ENCODE data around the gene RNF150. TPM values are rescaled to one million over a fixed set of nuclear protein-coding genes. Genes with fewer than 3 reads are reported as not detected.

The RNF150 gene
- polyA plus RNA-seq, 2 of the 4 experiments (the other 2 are of a cell fraction), result 0.21 to 0.34 TPM

DNA sequence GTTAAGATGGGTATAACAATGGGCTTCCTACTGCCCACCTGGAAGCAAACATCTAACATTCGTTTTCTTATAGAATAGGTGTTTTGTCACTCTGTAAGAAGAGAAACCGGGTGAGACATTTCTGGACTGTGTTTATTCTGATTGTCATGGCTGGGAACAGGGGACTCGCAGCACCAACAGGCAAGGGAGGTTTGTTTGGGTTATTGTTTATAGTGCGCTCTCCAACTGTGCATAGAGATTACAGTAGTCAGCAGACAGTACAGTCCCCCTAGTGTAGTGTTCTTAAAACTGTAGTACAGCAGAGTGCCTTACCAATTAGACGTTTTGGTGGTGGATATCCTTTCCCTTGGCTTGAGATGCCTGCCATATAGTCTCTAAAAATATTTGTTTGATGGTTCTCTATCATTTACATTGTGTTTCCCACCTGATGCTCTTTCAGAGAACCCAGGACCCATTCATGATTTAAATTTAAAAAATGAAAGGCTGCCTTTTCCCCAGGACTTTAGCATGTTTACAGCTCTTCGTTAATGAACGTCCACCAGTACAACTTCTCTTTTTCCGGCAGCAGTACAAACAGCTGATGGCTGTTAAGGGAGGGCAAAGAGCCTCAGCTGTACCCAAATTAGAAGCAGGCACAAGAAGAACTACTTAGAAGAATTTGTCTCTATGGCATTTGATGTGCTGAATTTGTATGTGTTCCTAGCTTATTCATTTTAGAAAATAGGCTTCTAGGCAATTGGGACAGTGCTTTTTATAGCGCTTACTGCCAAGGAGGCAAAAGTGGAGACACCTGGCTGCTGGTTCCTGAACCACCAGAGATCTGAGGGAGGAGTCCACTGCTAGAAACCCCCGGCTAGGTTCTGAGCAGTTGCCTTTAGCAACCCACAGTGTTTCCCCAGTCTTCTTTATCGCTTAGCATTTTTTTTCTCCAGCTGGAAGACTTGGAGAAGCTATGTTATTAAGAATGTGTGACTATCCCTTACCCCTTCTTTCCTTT is 1.0 kb upstream of the RNF150 start:
- H3K4me3 ChIP-seq, result peak overlapping the region; percentile 67; the same call in 2 of the 3 replicates
- TF ChIP-seq HDAC2 (IDR thresholded peaks at IDR 0.05) (no peak), CBX2 (IDR thresholded peaks at IDR 0.05; ENCODE audit: borderline replicate concordance, low read depth) (no peak)
- TF ChIP-seq, protein P1, sequence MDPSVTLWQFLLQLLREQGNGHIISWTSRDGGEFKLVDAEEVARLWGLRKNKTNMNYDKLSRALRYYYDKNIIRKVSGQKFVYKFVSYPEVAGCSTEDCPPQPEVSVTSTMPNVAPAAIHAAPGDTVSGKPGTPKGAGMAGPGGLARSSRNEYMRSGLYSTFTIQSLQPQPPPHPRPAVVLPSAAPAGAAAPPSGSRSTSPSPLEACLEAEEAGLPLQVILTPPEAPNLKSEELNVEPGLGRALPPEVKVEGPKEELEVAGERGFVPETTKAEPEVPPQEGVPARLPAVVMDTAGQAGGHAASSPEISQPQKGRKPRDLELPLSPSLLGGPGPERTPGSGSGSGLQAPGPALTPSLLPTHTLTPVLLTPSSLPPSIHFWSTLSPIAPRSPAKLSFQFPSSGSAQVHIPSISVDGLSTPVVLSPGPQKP (IDR thresholded peaks at IDR 0.05; ENCODE audit: low read depth, low read length), result no peak
- ATAC-seq (peak; percentile 49 to 61; a peak in 4 of 6 replicates), DNase-seq (ENCODE audit: low read depth in 1 of 2, low spot score in 1 of 2) (no peak), FAIRE-seq (no peak)
- no peak overlapping the region for H3K27ac ChIP-seq
- H3K4me2 ChIP-seq, result peak overlapping the region; percentile 97
- POLR2A ChIA-PET, result no interaction called here
- WGBS (ENCODE audit: missing lambda C conversion rate), result 30% methylated on average over 11 of the region's 11 CpGs
- H3K9me3 ChIP-seq, result no peaks in the 10 kb centered on the region
- H3K4me1 ChIP-seq, result 0 out of 3 replicates have a peak, but pooled peaks cover 3% of the 10 kb centered on the region
- CTCF ChIA-PET, result interaction anchor here (0.6 to 4.4 kb wide), 8 partner anchors 9 to 1913 kb away, joined by 3 to 47 read pairs (median 4); no protein-coding TSS in a partner anchor

DNA sequence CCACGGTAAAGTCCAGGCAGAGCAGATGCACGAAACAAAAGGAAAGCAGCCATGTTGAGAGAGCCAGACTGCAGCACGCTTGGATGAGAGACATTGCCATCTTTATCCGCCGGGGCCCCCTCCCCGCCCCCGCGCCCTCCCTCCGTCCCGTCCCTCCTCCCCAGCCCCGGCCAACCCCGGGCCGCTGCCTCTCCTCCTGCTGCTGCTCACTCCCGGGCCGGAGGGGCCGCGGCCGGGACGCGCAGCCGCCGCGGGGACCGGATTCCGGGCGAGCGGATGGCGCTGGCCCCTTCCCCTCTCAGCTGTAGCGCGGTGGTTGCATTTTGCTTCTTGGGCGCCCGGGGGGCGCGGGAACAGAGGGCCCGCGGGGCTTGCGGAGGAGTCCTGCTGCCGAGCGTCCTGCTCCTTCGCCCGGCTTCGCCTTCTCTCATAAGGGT is 542 bp downstream of the RNF150 start:
- DNase-seq (ENCODE audit: low read depth in 1 of 2, low spot score in 1 of 2) (peak in 1 of 2 experiments; percentile 8), ATAC-seq (peak; percentile 51 to 69), FAIRE-seq (no peak)
- no CpG with 5 or more reads among the region's 42 CpGs for WGBS (ENCODE audit: missing lambda C conversion rate)
- ChIA-PET POLR2A (no interaction called here), CTCF (interaction anchor here (1.0 to 4.4 kb wide), 7 partner anchors 10 to 273 kb away, joined by 3 to 47 read pairs (median 4); no protein-coding TSS in a partner anchor)
- TF ChIP-seq TFCP2L1 (CRISPR knock-in tag; IDR thresholded peaks at IDR 0.05) (no peak), EHF (CRISPR knock-in tag; IDR thresholded peaks at IDR 0.05) (no peak), ZSCAN20 (CRISPR knock-in tag; IDR thresholded peaks at IDR 0.05) (no peak), KDM1A (IDR thresholded peaks at IDR 0.05; ENCODE audit: low read depth) (no peak), FOSL2 (IDR thresholded peaks at IDR 0.05) (no peak), FOSL2 (CRISPR knock-in tag; IDR thresholded peaks at IDR 0.05) (no peak), POLR2A (IDR thresholded peaks at IDR 0.05; ENCODE audit: low read length) (no peak), HDAC2 (IDR thresholded peaks at IDR 0.05) (no peak), CHD2 (IDR thresholded peaks at IDR 0.05; ENCODE audit: low read length, partially characterized antibody) (no peak), KDM5A (IDR thresholded peaks at IDR 0.05) (no peak), HOXB5 (CRISPR knock-in tag; IDR thresholded peaks at IDR 0.05) (no peak), RFX5 (IDR thresholded peaks at IDR 0.05) (no peak), HEYL (CRISPR knock-in tag; IDR thresholded peaks at IDR 0.05) (no peak), FOSB (CRISPR knock-in tag; IDR thresholded peaks at IDR 0.05) (no peak), CBX8 (IDR thresholded peaks at IDR 0.05) (no peak), SMC3 (IDR thresholded peaks at IDR 0.05) (no peak), HOXA7 (CRISPR knock-in tag; IDR thresholded peaks at IDR 0.05) (no peak)
- TF ChIP-seq, protein P1 (IDR thresholded peaks at IDR 0.05; ENCODE audit: low read depth, low read length), result no peak
- TF ChIP-seq, protein P2, sequence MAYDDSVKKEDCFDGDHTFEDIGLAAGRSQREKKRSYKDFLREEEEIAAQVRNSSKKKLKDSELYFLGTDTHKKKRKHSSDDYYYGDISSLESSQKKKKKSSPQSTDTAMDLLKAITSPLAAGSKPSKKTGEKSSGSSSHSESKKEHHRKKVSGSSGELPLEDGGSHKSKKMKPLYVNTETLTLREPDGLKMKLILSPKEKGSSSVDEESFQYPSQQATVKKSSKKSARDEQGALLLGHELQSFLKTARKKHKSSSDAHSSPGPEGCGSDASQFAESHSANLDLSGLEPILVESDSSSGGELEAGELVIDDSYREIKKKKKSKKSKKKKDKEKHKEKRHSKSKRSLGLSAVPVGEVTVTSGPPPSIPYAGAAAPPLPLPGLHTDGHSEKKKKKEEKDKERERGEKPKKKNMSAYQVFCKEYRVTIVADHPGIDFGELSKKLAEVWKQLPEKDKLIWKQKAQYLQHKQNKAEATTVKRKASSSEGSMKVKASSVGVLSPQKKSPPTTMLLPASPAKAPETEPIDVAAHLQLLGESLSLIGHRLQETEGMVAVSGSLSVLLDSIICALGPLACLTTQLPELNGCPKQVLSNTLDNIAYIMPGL (CRISPR knock-in tag; IDR thresholded peaks at IDR 0.05; ENCODE audit: borderline replicate concordance), result no peak
- TF ChIP-seq, protein P3, sequence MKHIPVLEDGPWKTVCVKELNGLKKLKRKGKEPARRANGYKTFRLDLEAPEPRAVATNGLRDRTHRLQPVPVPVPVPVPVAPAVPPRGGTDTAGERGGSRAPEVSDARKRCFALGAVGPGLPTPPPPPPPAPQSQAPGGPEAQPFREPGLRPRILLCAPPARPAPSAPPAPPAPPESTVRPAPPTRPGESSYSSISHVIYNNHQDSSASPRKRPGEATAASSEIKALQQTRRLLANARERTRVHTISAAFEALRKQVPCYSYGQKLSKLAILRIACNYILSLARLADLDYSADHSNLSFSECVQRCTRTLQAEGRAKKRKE (CRISPR knock-in tag; IDR thresholded peaks at IDR 0.05; ENCODE audit: low read depth), result no peak
- TF ChIP-seq, protein P4, sequence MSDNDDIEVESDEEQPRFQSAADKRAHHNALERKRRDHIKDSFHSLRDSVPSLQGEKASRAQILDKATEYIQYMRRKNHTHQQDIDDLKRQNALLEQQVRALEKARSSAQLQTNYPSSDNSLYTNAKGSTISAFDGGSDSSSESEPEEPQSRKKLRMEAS (IDR thresholded peaks at IDR 0.05), result no peak
- Histone ChIP-seq H3K27ac (peak overlapping the region; percentile 51 to 84; a peak in 5 of 6 replicates), H3K9me3 (no peaks in the 10 kb centered on the region), H3K4me2 (peak overlapping the region; percentile 97), H3K4me1 (0 out of 3 replicates have a peak, but pooled peaks cover 3% of the 10 kb centered on the region), H3K4me3 (peak overlapping the region; percentile 67)

All from A549 (cell line).